BE2C (cell line): ENCODE measurements around the gene ICA1.

Source experiments
- DNase-seq: peaks from one replicate; pipeline ENCODE4 v3.0.0-alpha.2; 2020
- H3K27me3 ChIP-seq: fragments of 250-450 bp; sonication (Bioruptor Pico); 2 replicates; pipeline ENCODE4 v1.5.1; 2020; ENCODE audit warnings: mild to moderate bottlenecking
- H3K36me3 ChIP-seq: fragments of 250-450 bp; sonication (Bioruptor Pico); 2 replicates; pipeline ENCODE4 v1.5.1; 2020; ENCODE audit warnings: mild to moderate bottlenecking
- H3K4me1 ChIP-seq: fragments of 250-450 bp; sonication (Bioruptor Pico); 2 replicates; pipeline ENCODE4 v1.5.1; 2020
- H3K4me3 ChIP-seq: 2 replicates; pipeline ENCODE4 v1.5.1; 2011; ENCODE audit warnings: low read depth, low read length
- H3K9me3 ChIP-seq: fragments of 250-450 bp; sonication (Bioruptor Pico); 2 replicates; pipeline ENCODE4 v1.5.1; 2020
- TF ChIP-seq, protein P1 (sequence below): IDR thresholded peaks from 2 replicates; pipeline ENCODE4 v1.5.1; 2012; ENCODE audit warnings: mild to moderate bottlenecking, low read depth, low read length

Gene ICA1

GRCh38 chr7:8089036-8089780 lies 172.8 kb downstream of the ICA1 start:
- TF ChIP-seq, protein P1, sequence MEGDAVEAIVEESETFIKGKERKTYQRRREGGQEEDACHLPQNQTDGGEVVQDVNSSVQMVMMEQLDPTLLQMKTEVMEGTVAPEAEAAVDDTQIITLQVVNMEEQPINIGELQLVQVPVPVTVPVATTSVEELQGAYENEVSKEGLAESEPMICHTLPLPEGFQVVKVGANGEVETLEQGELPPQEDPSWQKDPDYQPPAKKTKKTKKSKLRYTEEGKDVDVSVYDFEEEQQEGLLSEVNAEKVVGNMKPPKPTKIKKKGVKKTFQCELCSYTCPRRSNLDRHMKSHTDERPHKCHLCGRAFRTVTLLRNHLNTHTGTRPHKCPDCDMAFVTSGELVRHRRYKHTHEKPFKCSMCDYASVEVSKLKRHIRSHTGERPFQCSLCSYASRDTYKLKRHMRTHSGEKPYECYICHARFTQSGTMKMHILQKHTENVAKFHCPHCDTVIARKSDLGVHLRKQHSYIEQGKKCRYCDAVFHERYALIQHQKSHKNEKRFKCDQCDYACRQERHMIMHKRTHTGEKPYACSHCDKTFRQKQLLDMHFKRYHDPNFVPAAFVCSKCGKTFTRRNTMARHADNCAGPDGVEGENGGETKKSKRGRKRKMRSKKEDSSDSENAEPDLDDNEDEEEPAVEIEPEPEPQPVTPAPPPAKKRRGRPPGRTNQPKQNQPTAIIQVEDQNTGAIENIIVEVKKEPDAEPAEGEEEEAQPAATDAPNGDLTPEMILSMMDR, result no peak
- no peaks in the 10 kb centered on the region for H3K9me3 ChIP-seq
- H3K4me1 ChIP-seq, result no peaks in the 10 kb centered on the region
- H3K36me3 ChIP-seq, result peaks cover 18% of the 10 kb centered on the region
- no peak overlapping the region for H3K4me3 ChIP-seq
- H3K27me3 ChIP-seq, result no peaks in the 10 kb centered on the region
- no peak for DNase-seq

GRCh38 chr7:8086239-8086638 lies 175.7 kb downstream of the ICA1 start:
- Histone ChIP-seq H3K27me3 (no peaks in the 10 kb centered on the region), H3K4me1 (no peaks in the 10 kb centered on the region), H3K36me3 (peaks cover 14% of the 10 kb centered on the region), H3K4me3 (no peak overlapping the region), H3K9me3 (no peaks in the 10 kb centered on the region; the same call in 1 of the 2 replicates)
- DNase-seq, result no peak
- TF ChIP-seq, protein P1, result no peak

GRCh38 chr7:8085420-8085819 lies 176.5 kb downstream of the ICA1 start:
- DNase-seq, result no peak
- H3K4me1 ChIP-seq, result no peaks in the 10 kb centered on the region; the same call in 1 of the 2 replicates
- peaks cover 14% of the 10 kb centered on the region for H3K36me3 ChIP-seq
- TF ChIP-seq, protein P1, result no peak
- no peaks in the 10 kb centered on the region for H3K27me3 ChIP-seq
- no peaks in the 10 kb centered on the region; the same call in 1 of the 2 replicates for H3K9me3 ChIP-seq
- H3K4me3 ChIP-seq, result no peak overlapping the region

GRCh38 chr7:8084836-8085235 lies 177.1 kb downstream of the ICA1 start:
- Histone ChIP-seq H3K4me3 (no peak overlapping the region), H3K9me3 (no peaks in the 10 kb centered on the region; the same call in 1 of the 2 replicates), H3K27me3 (no peaks in the 10 kb centered on the region), H3K36me3 (peaks cover 14% of the 10 kb centered on the region), H3K4me1 (no peaks in the 10 kb centered on the region; the same call in 1 of the 2 replicates)
- DNase-seq, result no peak
- TF ChIP-seq, protein P1, result no peak

- H3K4me1 ChIP-seq, result no peaks in the 10 kb centered on the region; the same call in 1 of the 2 replicates
- DNase-seq, result no peak
- no peak overlapping the region for H3K4me3 ChIP-seq
- H3K27me3 ChIP-seq, result no peaks in the 10 kb centered on the region
- no peaks in the 10 kb centered on the region; the same call in 1 of the 2 replicates for H3K9me3 ChIP-seq
- TF ChIP-seq, protein P1, result no peak
- peaks cover 14% of the 10 kb centered on the region for H3K36me3 ChIP-seq
Measured at GRCh38 chr7:8082762-8083161, 179.2 kb downstream of the ICA1 start.

DNA sequence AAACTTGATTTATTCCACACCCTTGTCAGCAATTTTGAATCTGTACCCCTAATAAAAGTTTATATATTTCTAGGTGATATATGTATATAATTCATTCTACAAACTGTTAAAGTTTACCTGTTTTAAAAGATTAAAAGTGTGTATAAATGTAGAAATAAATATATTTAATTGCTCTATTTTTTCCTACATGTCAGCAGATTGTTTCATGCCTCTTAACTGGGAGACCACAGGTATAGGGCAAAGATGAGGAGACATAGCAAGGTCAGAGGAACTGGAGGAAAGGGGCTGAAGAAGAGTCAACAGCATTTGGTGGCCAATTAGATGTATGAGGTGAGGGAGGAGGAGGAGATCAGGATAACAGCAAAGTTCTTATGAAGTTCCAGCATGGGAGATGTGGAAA lies 183.5 kb downstream of the ICA1 start:
- H3K36me3 ChIP-seq, result peaks cover 4% of the 10 kb centered on the region
- no peaks in the 10 kb centered on the region; the same call in 1 of the 2 replicates for H3K4me1 ChIP-seq
- H3K27me3 ChIP-seq, result no peaks in the 10 kb centered on the region
- no peak overlapping the region for H3K4me3 ChIP-seq
- no peak for DNase-seq
- TF ChIP-seq, protein P1, result no peak
- no peaks in the 10 kb centered on the region; the same call in 1 of the 2 replicates for H3K9me3 ChIP-seq
